Activated CD4-positive, alpha-beta T cell treated with anti-CD3 and anti-CD28 coated beads, Interleukin-2, amount 50 U/mL, for 48 hours (primary cell): ENCODE results near the gene PCNX2.
"Not testable (repeated sequence)": the region's sequence is repeated elsewhere in the genome, so short reads cannot be mapped to it uniquely, and the experiment has no call there.

Experiments used
- DNase-seq, 2 experiments: peaks; one replicate each; pipeline ENCODE4 v3.0.0-alpha.2; 2020

Gene PCNX2

GRCh38 chr1:233151861-233152260 lies 143.7 kb downstream of the PCNX2 start:
- DNase-seq = no peak

DNA sequence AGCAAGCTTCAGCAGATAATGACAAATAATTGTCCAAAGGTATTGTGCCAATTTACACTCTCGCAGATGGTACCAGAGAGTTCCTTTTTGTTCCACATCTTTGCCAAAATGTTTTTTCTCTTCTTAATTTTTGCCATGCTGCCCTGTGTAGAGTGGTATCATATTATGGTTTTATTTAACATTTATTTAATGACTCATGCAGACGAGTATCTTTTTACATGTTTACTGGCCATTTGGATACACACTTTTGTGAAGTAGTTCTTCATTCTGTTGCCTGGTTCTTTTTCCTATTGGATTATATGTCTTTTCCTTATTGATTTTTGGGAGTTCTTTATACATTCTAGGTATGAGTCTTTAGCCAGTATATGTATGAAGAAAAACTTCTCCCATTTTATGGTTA lies 151.1 kb downstream of the PCNX2 start:
- no peak for DNase-seq

DNA sequence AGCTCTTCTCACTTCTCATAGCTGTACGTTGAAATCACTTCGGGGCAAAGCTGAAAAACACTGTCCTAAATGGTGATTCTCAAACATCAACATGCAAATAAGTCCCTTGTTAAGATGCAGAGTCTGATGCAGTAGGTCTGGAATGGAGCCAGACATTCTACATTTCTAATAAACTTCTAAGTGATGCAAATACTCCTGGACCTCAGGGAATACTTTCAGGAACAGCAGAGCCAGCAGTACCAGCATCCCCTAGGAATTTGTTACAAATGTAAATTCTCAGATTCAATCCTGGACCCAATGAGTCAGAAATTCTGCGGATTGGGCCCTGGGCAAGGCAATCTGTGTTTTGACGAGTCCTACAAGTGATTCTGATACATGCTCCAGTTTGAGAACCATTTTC lies 152.3 kb downstream of the PCNX2 start:
- DNase-seq = no peak

- no peak for DNase-seq
These were observed 154.6 kb downstream of the PCNX2 start for GRCh38 chr1:233140974-233141373.

DNA sequence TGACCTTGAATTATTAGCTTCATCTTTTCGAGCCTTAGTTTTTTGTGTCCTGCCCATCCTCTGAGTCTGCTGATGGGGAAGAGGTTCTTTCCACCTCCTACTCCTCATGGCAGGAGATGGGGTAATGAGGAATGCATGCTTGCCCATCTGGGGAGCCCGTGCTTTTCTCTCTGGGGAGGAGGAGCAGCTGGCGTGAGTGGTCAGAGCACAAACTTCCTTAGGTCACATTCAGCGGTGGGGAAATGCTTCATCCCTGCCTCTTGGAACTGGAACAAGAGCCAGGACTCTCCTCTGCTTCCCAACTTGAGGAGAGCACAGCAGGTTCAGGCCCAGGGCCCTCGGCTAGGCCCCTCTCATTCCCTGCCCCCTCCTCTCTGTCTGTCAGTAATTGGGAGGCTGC lies 155.0 kb downstream of the PCNX2 start:
- no peak for DNase-seq

GRCh38 chr1:233138788-233139585 lies 156.5 kb downstream of the PCNX2 start:
- DNase-seq = no peak

GRCh38 chr1:233135833-233136232 lies 159.7 kb downstream of the PCNX2 start:
- DNase-seq = no peak

GRCh38 chr1:233132445-233132844 lies 163.1 kb downstream of the PCNX2 start:
- DNase-seq = no peak

- not testable (repeated sequence) for DNase-seq
These were observed 166.5 kb downstream of the PCNX2 start for GRCh38 chr1:233129031-233129430.

GRCh38 chr1:233127157-233127556 lies 168.4 kb downstream of the PCNX2 start:
- DNase-seq = no peak

GRCh38 chr1:233122779-233123178 lies 172.7 kb downstream of the PCNX2 start:
- DNase-seq = no peak

DNA sequence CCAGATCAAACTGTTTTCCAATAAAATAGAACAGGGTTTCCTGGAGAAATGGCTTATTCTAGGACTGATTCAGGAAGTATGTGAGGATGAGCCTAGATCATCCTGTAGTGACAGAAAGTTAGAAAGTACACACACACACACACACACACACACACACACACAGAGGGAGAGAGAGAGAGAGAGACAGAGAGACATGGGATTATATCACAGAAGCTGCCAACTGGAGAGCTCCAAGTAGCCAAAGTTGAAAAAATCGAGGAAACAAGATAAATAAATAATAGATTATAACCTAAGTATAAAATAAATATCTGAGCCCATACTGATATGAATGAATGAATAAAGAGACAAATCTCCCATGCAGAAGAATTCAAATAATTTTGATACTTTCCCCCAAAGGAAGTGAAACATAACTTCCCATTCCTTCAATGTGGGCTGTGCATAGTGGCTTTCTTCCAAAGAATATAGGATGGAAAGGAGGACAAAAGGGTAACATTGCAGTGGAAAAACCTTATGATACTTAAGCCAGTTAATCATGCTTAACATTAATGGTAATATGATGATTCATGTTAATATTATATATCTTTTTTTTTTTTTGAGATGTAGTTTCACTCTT lies 173.5 kb downstream of the PCNX2 start:
- DNase-seq = no peak

- no peak for DNase-seq
These were observed 180.7 kb downstream of the PCNX2 start for GRCh38 chr1:233114860-233115259.

DNA sequence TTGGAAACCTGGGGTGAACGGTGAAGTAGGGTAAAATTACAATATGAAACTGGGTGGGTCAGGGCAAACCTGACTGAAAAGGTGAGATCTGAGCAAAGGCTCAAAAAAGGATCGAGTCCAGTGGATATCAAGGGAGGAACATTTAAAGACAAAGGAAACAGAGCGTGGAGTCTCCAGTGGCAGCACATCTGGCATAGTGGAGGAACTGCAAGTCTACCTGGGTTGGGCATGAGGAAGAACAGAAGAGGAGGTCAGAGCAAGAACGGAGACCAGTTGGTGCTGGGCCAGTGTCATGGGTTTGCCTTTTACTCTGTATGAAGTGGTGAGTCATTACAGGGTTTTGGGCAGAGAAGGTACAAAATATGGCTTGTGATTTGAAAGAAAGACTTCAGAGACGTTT lies 181.4 kb downstream of the PCNX2 start:
- DNase-seq = no peak

- peak; percentile 9 to 28 for DNase-seq
These were observed 182.3 kb downstream of the PCNX2 start for GRCh38 chr1:233113009-233113879.

GRCh38 chr1:233112186-233113008 lies 183.1 kb downstream of the PCNX2 start:
- no peak for DNase-seq

DNA sequence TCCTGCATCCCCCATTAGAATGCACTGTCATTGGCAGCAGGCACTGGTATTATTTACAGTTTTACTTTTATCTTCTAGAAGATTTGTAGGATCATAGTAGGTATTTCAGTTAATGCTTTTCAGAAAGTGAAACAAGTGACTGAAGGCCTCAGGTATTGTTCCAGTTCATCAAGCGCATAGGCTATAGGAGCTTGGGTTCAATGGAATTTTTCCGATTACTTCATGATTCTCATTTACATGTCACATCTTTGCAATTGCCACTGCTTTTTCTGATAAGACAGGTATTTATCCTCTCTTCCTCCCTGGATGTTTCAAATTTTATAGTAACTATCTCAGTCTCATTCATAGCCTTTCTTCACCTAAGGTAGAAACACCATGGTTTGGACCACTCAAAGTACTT lies 183.8 kb downstream of the PCNX2 start:
- DNase-seq = no peak

DNA sequence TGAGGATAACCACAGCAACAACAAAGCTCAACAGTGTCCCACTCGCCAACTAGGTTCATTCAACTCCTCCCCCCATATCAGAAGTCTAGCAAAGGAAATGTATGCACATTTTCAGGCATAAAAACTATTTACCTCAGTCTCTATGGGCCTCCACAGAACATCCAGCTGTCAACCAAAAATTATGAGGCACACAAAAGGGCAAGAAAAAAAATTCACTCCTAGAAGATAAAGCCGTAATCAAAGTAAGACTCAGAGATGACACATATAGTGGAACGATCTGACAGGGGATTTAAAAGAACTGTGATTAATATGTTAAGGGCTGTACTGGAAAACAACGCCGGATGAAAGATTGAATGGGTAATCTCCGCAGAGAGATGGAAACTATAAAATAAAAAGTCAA lies 186.4 kb downstream of the PCNX2 start:
- no peak for DNase-seq

DNA sequence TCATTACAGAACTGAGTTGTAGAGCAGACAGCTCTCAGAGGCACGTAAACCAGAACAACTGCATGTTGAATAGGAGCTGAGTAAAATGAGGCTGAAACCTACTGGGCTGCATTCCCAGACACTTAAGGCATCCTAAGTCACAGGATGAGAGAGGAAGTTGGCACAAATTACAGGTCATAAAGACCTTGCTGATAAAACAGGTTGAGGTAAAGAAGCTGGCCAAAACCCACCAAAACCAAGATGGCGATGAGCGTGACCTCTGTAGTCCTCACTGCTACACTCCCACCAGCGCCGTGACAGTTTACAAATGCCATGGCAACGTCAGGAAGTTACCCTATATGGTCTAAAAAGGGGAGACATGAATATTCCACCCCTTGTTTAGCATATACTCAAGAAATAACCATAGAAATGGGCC lies 187.8 kb downstream of the PCNX2 start:
- not testable (repeated sequence) for DNase-seq

- no peak for DNase-seq
These were observed 188.3 kb downstream of the PCNX2 start for GRCh38 chr1:233107130-233107660.

DNA sequence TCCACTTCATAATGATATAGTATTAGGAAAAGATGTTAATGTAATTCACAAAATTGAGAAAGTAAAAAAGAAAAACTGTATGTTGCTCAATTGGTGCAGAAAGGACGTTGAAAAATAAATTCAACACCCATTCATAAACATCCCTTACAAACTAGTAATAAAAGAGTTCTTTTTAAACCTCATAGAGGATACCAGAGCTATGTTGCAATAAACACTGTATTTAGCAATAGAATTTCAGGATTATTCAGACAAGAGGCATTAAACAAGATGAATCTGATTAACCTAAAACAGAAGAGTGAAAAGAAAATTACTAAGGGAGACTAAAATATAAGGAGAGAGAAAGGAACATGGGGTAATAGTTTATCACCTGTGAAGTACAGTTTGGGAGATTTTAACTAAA lies 190.3 kb downstream of the PCNX2 start:
- no peak for DNase-seq

- no peak for DNase-seq
These were observed 193.2 kb downstream of the PCNX2 start for GRCh38 chr1:233102341-233102740.
